IMR-90 (cell line): ENCODE data around the gene SRGAP3.

ENCODE experiments used
- CEBPB ChIP-seq: IDR thresholded peaks from 2 replicates; pipeline ENCODE4 v1.6.1; 2012; ENCODE audit warnings: low read depth, low read length, improper control_type of control experiment
- CTCF ChIP-seq: conservative IDR thresholded peaks from 2 replicates; pipeline ENCODE4 v1.5.1; 2012; ENCODE audit warnings: mild to moderate bottlenecking, low read depth, low read length, improper control_type of control experiment
- MAZ ChIP-seq: IDR thresholded peaks from 2 replicates; pipeline ENCODE4 v1.6.1; 2012; ENCODE audit warnings: low read depth, mild to moderate bottlenecking, low read length, improper control_type of control experiment, moderate library complexity, borderline replicate concordance
- MXI1 ChIP-seq: IDR thresholded peaks from 2 replicates; pipeline ENCODE4 v1.6.1; 2012; ENCODE audit warnings: low read depth, mild to moderate bottlenecking, low read length, moderate library complexity, borderline replicate concordance
- POLR2A ChIP-seq: IDR thresholded peaks from 2 replicates; pipeline ENCODE4 v1.6.1; 2012; ENCODE audit warnings: mild to moderate bottlenecking, low read depth, low read length
- RAD21 ChIP-seq: IDR thresholded peaks from 2 replicates; pipeline ENCODE4 v1.6.1; 2012; ENCODE audit warnings: low read length, improper control_type of control experiment
- RFX5 ChIP-seq: IDR thresholded peaks from 2 replicates; pipeline ENCODE4 v1.8.0; 2012; ENCODE audit warnings: low read depth, mild to moderate bottlenecking, low read length, moderate library complexity
- SMC3 ChIP-seq: fragments of 150-350 bp; IDR thresholded peaks from 2 replicates; pipeline ENCODE4 v1.6.1; 2016; ENCODE audit warnings: low read depth, mild to moderate bottlenecking, antibody characterized with exemption, low read length, moderate library complexity
- TF ChIP-seq, protein P1 (sequence below): fragments of 150-350 bp; IDR thresholded peaks from 2 replicates; pipeline ENCODE4 v1.6.1; 2016; ENCODE audit warnings: low read depth, mild to moderate bottlenecking, low read length, moderate library complexity, borderline replicate concordance

GRCh38 chr3:9064251-9064650 is 185.2 kb downstream of the SRGAP3 start:
- TF ChIP-seq SMC3 (no peak), CTCF (no peak), POLR2A (no peak), MAZ (no peak), RAD21 (no peak), RFX5 (no peak), MXI1 (no peak), CEBPB (no peak)
- TF ChIP-seq, protein P1, sequence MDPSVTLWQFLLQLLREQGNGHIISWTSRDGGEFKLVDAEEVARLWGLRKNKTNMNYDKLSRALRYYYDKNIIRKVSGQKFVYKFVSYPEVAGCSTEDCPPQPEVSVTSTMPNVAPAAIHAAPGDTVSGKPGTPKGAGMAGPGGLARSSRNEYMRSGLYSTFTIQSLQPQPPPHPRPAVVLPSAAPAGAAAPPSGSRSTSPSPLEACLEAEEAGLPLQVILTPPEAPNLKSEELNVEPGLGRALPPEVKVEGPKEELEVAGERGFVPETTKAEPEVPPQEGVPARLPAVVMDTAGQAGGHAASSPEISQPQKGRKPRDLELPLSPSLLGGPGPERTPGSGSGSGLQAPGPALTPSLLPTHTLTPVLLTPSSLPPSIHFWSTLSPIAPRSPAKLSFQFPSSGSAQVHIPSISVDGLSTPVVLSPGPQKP, result no peak
